Hematopoietic multipotent progenitor cell (in vitro differentiated cells): Measurements from ENCODE around the gene RAD9A. TPM values are rescaled to one million over a fixed set of nuclear protein-coding genes. Genes with fewer than 3 reads are reported as not detected.
"Not testable (repeated sequence)": the region's sequence is repeated elsewhere in the genome, so short reads cannot be mapped to it uniquely, and the experiment has no call there.

Source experiments
- DNase-seq, 3 donors: peaks; one replicate each; pipeline ENCODE4 v3.0.0-alpha.2; 2011 to 2015; ENCODE audit warnings: low read depth in 2 of 3, low spot score in 2 of 3
- total RNA-seq: library from RNA; depleted of rRNA; stranded (reverse); fragments of >200 nt; gene quantifications from one replicate; pipeline ENCODE4 v1.2.3, GENCODE V29; 2012

RAD9A gene
- total RNA-seq, 1 donor = 28.3 TPM

- DNase-seq = peak; percentile 95 to 96 (median 95)
Measured at GRCh38 chr11:67420646-67421429, 29.1 kb downstream of the RAD9A start.

GRCh38 chr11:67421430-67422031 lies 29.7 kb downstream of the RAD9A start:
- DNase-seq = no peak

- DNase-seq = no peak
Measured at GRCh38 chr11:67422891-67423290, 31.1 kb downstream of the RAD9A start.

GRCh38 chr11:67423466-67423865 lies 31.7 kb downstream of the RAD9A start:
- DNase-seq = no peak

GRCh38 chr11:67423891-67424613 lies 32.3 kb downstream of the RAD9A start:
- no peak for DNase-seq

- DNase-seq = not testable (repeated sequence)
Measured at GRCh38 chr11:67427364-67427859, 35.6 kb downstream of the RAD9A start.

- DNase-seq = peak; percentile 96 to 98 (median 98)
Measured at GRCh38 chr11:67428052-67429001, 36.5 kb downstream of the RAD9A start, which contains the start of gene RPS6KB2. TSS of gene RPS6KB2 (plus strand) at chr11:67428494. CDS start at chr11:67428546, 52 bp downstream.

GRCh38 chr11:67429038-67429668 lies 37.4 kb downstream of the RAD9A start:
- DNase-seq = no peak

GRCh38 chr11:67429722-67430121 lies 37.9 kb downstream of the RAD9A start:
- DNase-seq = no peak

- no peak for DNase-seq
Measured at GRCh38 chr11:67431346-67432249, 39.8 kb downstream of the RAD9A start.

GRCh38 chr11:67432655-67433349 lies 41.0 kb downstream of the RAD9A start:
- DNase-seq = no peak

- no peak for DNase-seq
Measured at GRCh38 chr11:67433536-67434394, 42.0 kb downstream of the RAD9A start.

GRCh38 chr11:67434395-67434881 lies 42.7 kb downstream of the RAD9A start:
- no peak for DNase-seq

GRCh38 chr11:67435031-67435726 lies 43.4 kb downstream of the RAD9A start:
- no peak for DNase-seq

GRCh38 chr11:67435727-67436458 lies 44.1 kb downstream of the RAD9A start:
- DNase-seq = no peak
